GM18502 (cell line): ENCODE results near the gene NAP1L5.

Source experiments
- ATAC-seq: cut with Tn5 transposase; IDR thresholded peaks from one replicate; pipeline ENCODE4 v1.9.1; 2021; ENCODE audit warnings: mild to moderate bottlenecking; ENCODE audit not compliant: unreplicated experiment, poor library complexity

NAP1L5 gene

DNA sequence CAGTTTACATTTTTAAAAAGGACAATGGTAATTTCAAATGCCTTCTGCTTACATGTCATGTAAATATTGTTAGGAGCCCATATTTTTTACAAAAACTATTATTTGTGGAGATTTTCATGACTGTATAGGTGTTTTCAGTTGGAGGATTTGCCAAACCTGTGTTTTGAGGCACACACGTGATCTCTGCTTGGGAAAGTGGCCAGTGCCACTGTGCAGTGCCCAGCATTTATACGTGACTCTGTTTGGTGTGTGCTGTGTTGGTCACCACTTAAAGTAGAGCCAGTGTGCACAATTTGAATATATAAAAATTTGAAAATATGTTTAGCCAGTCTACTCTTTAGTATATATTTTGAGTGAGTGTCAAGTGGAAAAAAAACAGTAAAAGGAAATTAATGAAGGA lies 26.8 kb upstream of the NAP1L5 start:
- no peak for ATAC-seq

DNA sequence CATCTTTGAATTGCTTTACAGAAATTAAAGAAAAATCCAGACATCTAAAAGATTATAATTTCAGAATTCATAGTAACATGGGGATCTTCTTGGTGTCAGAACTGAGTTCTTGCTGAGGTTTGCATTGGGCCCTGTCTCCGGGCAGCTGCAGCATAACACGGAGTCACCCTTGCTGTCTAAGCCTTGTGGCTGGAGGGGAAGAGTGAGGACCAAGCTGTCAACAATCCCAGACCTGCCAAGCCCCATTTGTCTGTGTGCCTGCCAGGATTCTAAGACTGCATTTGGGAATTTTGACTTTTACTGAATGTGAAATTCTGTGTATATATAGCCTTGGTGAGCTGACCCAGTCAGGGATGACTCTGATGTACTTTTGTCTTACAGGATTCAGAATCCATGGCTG lies 25.2 kb upstream of the NAP1L5 start:
- no peak for ATAC-seq

DNA sequence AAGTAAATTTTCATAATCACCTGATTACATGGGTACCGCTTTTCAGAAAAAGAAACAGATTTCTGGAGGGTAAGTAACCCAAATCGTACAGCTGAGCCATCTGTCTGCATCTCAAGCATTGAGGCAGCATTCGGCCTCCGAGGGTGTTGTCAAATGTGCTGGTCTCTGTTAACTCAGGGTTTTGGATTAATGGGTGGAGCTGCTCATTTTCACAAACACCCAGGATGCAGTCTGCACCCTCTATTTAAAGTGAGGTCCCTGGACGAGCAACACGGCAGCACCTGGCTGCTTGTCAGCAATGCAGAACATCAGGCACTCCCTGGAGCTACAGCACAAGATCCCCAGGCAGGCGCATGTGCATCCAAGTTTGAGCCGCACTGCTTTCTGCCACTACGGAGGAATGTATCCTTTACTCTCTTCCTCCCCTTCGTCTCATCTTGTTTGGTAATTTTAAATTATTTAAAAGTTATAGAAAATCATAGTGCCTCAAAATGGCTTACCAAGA lies 24.7 kb upstream of the NAP1L5 start:
- ATAC-seq, result no peak

DNA sequence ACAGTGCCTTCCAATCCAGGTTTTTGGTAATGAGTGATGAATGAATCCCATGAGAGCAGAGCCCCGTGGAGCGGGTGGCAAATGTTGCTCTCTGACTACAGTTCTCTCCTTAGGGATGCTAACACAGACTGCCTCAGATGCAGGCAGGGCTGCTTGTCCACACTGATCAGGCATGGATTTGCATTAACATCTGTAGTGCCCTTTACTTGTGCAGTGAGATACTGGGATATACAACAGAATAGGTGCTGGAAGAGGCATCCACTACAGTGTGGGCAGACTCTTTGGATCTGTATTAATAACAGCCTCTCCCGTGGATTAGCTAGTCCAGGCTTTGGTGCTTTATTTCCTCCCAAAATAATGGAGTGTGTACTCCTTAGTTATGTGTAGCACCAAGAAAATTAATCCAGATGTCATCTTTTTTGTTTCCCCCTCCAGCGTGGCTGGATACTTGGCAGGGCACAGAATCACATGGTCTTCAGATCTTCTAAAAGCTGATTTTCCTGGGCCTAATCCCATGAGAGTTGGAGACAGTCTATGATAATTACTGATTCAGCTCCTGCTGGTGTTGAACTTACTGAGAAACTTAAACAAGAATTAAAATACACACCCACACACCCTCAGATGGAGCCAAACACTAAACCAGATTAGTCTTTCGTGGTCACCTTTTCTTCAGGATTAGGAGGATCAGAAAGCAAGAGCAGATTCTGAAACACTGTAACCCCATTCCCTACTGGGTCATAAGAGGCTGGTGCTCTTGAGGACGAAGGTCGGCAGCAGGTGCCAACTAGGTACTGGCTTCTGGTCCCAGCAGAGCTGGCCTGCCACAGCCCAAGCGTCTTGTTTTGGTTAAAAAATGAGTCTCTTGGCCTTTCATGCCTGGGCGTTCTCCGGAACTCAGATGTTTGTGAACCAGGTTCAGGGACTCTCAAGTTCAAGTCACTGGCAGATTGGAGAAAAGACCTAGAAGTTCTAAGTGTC lies 23.1 kb upstream of the NAP1L5 start:
- ATAC-seq, result no peak

DNA sequence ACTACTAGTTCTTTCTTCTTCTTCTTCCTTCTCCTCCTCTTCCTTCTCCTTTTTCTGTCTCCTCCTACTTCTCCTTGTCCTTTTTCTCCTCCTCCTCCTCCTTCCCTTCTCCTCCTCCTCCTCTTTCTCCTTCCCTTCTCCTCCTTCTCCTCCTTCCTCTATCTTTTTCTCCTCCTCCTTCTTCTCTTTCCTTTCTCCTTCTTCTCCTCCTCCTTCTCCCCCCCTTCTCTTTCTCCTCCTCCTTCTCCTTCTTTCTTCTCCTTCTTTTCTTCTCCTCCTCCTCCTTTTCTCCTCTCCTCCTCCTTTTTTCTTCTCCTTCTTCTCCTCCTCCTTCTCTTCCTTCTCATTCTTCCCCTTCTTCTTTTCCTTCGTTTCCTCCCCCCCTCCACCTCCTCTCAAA lies 21.8 kb upstream of the NAP1L5 start:
- no peak for ATAC-seq

DNA sequence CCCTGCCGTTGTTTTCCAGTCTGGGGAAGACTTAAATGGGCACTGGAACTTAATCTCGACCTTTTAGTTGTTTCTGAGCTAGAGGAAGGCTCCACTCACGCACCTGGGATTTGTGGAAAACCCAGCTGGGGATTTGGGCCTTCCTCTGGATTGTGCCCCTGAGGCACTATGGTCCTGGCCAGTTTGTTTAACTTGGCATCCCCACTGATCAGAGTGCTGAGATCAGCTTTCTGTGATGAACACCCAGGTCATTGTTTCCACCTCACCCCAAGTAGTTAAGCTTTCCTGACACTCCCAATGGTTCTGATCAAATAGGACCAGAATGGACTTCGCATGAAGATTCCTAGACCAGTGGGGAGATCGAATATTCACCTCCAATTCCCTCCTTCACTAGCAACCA lies 20.5 kb upstream of the NAP1L5 start:
- no peak for ATAC-seq

DNA sequence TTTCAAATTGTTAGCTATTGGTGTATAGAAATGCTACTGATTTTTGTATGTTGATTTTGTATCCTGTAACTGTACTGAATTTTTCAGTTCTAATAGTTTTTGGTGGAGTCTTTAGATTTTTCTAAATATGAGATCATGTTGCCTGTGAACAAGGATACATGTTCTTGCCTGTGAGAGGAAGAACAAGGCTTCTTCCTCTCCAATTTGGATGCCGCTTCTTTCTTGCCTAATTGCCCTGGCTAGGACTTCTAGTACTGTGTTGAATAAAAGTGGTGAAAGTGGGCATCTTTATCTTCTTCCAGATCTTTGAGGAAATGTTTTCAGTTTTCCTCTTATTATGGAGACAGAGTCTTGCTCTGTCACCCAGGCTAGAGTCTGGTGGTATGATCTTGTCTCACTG lies 16.2 kb upstream of the NAP1L5 start:
- no peak for ATAC-seq

DNA sequence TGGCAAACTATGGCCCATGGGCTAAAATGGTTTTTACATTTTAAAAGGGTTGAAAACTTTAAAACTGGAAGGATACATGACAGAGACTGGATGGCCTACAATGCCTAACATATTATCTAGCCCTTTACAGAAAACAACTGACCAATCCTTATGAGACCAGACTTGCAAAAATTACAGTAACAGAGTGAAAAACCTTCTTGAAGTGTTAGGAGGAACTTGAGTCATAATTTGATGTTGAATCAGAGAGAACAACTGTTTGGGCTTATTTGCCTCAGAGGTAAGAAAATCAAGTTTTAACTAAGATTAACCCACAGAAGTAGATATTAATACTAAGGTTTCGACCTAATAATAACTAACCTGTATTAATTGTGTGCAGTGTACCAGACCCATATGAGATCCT lies 12.4 kb upstream of the NAP1L5 start:
- no peak for ATAC-seq

DNA sequence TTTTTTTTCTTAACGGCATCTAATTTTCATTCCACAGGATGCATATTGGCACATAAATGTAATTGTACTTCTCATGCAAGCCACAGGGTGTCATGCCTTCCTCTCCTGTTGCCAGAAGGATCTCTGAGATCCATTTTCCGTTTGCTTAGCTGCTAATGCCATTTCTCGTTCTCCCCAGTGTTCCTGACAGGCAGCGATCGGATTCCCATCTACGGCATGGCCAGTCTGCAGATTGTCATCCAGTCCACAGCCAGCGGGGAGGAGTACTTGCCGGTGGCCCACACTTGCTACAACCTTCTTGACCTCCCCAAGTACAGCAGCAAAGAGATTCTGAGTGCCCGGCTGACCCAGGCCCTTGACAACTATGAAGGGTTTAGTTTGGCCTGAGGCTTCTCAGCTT lies 8.9 kb upstream of the NAP1L5 start:
- no peak for ATAC-seq

DNA sequence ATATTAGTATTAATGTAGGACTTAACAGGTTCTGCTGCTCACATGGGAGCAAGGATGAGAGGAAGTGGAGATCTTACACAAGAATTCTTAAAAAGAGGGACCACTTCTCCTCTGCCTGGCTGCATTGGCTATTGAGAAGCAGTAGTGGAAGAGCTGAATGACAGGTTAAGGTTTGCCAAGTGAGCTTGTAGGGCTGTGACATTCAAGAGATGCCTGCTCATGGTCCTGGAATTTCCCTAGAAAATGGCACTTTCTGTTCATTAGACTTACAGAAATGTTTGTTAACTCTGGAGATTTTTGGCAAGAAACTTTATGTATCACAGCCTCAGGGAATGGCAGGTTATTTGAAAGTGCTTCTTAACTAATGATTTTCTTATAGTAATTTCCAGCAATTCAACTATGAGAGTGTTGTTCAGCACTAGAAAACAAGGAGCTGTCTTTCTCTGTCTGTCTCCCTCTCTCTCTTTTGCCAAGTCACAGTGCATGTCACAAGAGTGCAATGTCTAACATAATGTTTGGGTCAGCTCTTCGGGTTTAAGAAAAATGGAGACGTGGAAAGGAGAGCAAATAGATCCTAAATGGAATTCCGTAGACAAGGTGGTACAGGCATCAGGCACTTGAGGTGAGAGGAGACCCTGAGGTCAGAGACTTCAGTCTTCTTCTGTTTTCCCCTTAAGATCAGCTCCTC lies 8.3 kb upstream of the NAP1L5 start:
- ATAC-seq, result no peak

DNA sequence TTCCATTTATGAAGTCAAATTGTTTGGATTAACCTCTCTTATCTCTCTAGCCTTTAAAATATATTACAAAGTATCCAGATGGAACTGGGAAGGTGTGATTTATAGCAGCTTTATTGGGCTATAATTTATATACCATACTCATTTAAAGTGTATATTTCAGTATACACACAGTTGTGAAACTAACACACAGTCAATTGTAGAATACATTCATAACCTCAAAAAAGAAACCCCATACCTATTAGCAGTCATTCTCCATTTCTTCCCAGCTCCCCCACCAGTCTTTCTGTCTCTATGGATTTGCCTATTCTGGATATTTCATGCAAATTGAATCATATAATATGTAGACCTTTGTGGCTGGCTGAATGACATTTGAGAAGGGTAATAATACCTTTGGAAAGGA lies 7.6 kb upstream of the NAP1L5 start:
- no peak for ATAC-seq

DNA sequence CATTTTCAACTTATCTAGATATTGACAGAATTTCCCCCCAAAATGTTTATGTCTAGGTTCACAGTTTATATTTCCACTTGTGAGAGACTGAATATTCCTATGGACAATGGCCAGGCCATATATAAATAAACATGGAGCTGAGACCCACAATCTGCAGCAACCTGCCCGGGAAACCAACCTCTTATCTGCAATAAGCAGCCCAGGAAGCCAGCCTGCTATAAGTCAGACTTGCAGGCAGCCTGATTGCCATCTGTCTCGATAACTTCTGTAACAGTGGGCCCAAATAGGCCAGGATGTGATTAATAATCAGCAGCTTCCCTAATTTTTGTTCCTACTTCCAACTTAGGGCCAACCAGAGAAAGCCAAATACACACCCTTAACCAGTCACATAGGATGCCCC lies 5.2 kb upstream of the NAP1L5 start:
- no peak for ATAC-seq

DNA sequence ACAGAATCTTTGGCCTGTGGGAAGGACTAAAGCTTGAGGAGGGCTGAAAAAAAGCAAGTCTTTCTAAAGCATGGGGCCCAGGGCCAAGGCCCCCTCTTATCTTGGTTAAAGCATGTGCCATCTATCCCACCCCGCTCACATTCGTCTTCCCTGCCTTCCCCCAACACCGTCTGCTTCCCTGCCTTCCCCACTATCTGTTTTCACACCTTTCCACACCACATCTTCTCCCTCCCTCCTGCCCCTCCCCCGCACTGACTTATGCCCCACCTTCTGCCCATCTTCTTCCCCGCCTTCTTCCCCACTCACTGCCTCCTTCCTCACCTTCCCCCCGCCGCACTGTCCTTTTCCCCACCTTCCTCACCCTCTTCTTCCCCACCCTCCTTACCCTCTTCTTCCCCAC lies 890 bp upstream of the NAP1L5 start:
- no peak for ATAC-seq

DNA sequence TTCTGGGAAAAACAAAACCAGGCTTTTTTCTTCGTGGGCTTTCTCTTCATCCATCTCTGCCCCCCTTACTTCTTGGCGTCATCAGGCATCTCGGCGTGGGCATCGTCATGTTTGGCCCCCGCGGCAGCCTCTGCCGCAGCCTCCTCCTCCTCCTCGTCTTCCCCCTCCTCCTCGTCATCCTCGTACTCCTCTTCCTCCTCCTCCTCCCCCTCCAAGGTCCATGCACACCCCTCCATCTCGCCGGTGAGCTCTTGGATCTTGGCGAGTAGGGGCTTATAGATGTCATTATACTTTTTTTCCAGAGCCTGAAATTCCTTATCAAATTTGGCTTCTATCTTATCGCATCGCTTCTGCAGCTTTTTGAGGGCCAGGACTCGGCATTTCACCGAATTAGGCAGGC lies 488 bp downstream of the NAP1L5 start:
- peak; percentile 11 for ATAC-seq

DNA sequence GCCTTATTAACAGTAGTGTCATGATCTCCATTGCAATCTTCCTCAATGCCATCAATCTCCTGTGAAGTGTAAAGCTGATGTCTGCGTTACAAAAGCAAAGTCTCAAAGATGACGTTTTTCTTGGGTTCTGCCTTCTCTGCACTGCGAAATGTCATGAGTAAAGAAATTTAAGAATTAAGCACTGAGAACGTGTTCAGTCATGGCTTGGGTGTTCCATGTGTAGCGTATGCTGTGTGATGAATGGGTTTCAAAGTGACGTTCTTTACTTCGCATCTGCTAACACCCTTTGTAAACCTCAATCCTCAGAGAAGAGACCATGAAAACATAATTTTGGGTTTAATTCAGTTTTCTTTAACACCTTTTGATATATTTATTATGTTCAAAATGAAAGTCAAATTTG lies 999 bp downstream of the NAP1L5 start:
- no peak for ATAC-seq

DNA sequence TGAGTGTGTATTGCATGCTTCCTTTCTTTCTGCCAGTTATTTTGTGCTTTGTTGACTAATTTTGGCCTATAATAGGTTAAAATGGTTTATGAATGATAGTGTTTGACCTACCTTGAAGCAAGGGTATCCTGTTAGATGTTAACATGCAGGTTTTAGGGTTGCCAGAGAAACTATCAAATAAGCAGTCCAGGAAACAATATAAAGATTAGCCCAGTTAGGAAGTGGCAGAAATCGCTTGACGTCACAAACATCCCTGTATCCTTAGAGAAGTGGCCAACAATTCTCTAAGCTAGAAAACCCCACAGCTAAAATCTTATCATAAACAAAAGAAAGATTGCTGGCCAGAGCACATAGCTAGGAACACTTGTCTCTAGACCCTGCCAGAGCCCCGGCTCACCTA lies 3.8 kb downstream of the NAP1L5 start:
- no peak for ATAC-seq

DNA sequence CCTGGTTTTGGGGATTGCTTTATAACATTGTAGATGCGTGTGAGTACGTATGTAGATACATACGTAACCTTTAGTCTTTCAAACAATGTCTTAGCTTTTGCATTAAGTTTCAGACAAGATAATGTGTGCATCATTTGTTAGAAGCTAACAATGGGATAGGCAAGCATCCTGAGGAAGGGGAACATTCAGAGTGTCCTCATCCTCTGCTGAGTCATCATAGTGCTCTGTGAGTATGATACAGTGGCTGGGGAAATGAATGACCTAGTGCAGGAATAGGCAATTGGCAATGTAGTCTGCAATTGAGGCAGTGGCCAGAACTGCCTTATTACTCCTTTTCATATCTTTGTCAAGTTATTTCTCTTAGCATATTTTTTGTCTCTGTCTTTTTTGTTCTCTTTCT lies 7.3 kb downstream of the NAP1L5 start:
- ATAC-seq, result no peak

DNA sequence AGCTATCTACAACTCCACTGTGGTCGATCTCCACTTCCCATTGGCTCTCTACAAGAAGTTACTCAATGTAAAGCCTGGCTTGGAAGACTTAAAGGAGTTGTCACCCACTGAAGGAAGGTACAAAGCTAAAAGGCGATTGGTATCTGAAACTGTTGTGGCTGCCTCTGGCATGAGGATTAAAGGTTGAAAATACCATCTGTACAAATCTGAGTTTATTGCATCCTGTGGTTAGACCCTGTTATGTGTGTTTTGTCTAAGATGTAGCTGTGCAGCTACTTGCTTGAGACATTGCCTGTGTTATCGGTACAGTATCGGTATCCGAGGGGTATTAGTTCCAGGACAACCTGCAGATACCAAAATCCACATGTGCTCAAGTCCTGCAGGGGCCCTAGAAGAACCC lies 16.4 kb downstream of the NAP1L5 start:
- ATAC-seq, result no peak

DNA sequence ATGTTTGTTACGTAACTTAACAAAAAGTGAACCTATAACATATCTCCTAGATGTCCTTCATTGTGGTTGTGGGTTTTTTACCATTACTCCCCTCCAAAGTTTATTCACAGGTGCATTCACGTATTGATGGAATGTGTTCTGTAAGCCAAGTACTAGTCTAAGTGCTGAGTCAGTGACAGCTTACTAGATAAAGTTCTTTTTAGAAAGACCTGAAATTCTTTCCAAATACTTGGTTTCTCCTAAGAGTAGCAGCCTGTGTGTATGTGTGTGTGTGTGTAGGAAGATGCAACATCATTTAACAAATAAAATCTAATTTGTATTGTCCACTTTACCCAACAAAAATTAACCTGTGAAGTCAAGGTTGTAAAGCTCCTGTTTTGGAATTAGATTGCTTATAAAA lies 22.1 kb downstream of the NAP1L5 start:
- ATAC-seq, result no peak

DNA sequence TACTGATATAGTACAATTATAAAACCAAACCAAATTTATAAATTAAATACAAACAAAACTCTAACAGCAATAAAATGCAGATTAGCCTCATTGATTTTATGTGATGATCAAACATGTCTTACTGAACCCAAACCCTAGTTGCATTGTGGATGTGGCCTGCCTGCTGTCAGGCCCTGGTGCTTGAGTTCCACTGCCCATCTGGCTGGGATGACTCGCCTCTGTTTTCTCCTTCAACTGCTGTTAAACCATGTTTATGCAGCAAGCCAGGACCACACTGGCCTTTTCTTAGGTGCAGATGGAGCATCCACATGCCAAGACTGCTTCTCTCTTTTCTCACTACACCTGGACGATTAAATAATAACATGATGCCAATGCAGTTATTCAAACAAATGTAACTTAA lies 22.6 kb downstream of the NAP1L5 start:
- ATAC-seq, result no peak

DNA sequence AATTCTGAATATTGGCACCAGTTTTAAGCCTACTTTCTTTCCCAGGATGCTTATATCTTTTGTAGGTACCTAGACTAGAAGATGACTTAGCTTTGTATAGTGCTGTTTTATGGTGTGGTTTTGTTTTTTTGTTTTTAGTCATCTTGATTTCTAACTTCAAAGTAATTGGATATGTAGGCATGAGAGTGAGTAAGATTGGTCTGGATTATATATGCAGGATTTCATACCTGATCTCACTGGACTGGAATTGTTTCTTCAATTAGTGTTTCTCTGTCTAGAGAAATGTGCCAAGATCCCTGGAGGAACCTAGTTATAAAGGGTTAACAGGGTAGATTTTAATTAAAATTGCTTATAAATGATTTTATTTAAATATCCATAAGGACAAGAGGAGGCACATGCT lies 23.1 kb downstream of the NAP1L5 start:
- ATAC-seq, result no peak

DNA sequence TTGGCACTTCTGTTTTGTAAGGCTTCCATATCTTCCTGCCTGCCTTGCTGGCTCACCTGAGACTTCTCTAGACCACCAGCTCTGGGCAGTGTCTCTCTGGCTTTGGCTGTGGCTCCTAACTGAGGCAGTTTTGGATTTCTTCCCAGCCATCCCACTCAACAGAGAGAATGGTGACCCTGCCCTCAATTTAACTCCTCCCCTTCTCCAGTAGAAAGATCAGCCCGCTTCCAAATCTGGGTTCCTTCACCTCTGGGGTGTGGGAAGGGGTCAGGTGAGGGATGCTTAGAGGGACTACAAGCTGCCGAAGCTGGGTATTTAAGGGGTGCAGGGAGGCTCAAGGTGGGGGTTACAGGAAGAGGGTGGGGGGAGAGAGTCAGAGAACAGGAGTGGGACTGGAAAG lies 23.7 kb downstream of the NAP1L5 start:
- ATAC-seq, result no peak
